ENCODE measurements around the gene ASB12. TPM values are rescaled to one million over a fixed set of nuclear protein-coding genes. Genes with fewer than 3 reads are reported as not detected.

The ASB12 gene
- total and polyA plus RNA-seq, 2 of the 13 experiments (the other 11 are each of a cell fraction or from before 2014, with no cell fraction given) = 0.05 TPM; not detected in 1

- TF ChIP-seq TBX2 (CRISPR knock-in tag; IDR thresholded peaks at IDR 0.05; ENCODE audit: borderline replicate concordance) (0 out of 2 replicates have a peak, but pooled peaks have one; percentile 2), POLR2AphosphoS2 (IDR thresholded peaks at IDR 0.05; ENCODE audit: low read depth, low read length) (no peak), KMT2B (CRISPR knock-in tag; IDR thresholded peaks at IDR 0.05) (0 out of 2 replicates have a peak, but pooled peaks have one; percentile 3), RFXAP (CRISPR knock-in tag; IDR thresholded peaks at IDR 0.05; ENCODE audit: borderline replicate concordance) (no peak), NR0B2 (CRISPR knock-in tag; IDR thresholded peaks at IDR 0.05) (no peak), HNF1B (CRISPR knock-in tag; IDR thresholded peaks at IDR 0.05) (peak; percentile 62; the same call in 1 of the 2 replicates), SP4 (CRISPR knock-in tag; IDR thresholded peaks at IDR 0.05) (peak; percentile 81), YEATS2 (CRISPR knock-in tag; IDR thresholded peaks at IDR 0.05; ENCODE audit: borderline replicate concordance) (no peak), MTA3 (CRISPR knock-in tag; IDR thresholded peaks at IDR 0.05) (no peak), ZNF362 (CRISPR knock-in tag; IDR thresholded peaks at IDR 0.05; ENCODE audit: borderline replicate concordance) (no peak), SP5 (CRISPR knock-in tag; IDR thresholded peaks at IDR 0.05; ENCODE audit: borderline replicate concordance, low read depth) (peak; percentile 39; the same call in 1 of the 2 replicates), ZSCAN12 (CRISPR knock-in tag; IDR thresholded peaks at IDR 0.05) (no peak), ZNF816 (CRISPR knock-in tag; IDR thresholded peaks at IDR 0.05; ENCODE audit: borderline replicate concordance) (no peak), ZNF414 (CRISPR knock-in tag; IDR thresholded peaks at IDR 0.05) (no peak), MED8 (CRISPR knock-in tag; IDR thresholded peaks at IDR 0.05; ENCODE audit: insufficient replicate concordance) (peak; percentile 34), HDAC1 (CRISPR knock-in tag; IDR thresholded peaks at IDR 0.05) (peak; percentile 74), IRF1 (CRISPR knock-in tag; IDR thresholded peaks at IDR 0.05; ENCODE audit: low read depth) (0 out of 2 replicates have a peak, but pooled peaks have one; percentile 41), SAP130 (CRISPR knock-in tag; IDR thresholded peaks at IDR 0.05; ENCODE audit: low read depth) (peak; percentile 53; the same call in 1 of the 2 replicates), ZMYM4 (CRISPR knock-in tag; IDR thresholded peaks at IDR 0.05) (peak; percentile 41), STAT6 (CRISPR knock-in tag; IDR thresholded peaks at IDR 0.05; ENCODE audit: borderline replicate concordance) (no peak), LCORL (IDR thresholded peaks at IDR 0.05) (no peak), LCORL (CRISPR knock-in tag; IDR thresholded peaks at IDR 0.05) (0 out of 2 replicates have a peak, but pooled peaks have one; percentile 4)
Measured at GRCh38 chrX:64205735-64206501, 24.5 kb downstream of the ASB12 start (continued).
